Measurements from ENCODE around the gene DGKB.

DNA sequence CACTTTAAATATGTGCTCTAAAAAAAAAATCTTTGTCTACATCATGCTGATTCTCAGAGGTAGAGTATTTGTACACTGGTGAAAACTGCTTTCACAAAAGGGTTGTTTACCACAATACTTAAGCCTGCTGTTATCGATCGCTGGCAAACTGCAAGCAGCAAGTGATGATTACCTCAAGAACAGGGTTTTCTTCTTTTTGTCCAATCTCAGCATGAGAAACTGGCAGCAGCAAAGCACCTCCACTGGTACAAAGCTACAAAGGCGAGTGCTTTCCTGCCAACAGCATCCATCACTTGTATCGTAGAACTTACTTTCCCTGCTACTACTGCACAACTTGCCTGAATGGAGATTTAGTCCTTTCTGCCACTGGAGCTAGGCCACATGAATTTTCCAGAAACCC lies 276.5 kb downstream of the DGKB start:
- TF ChIP-seq POLR2A (IDR thresholded peaks at IDR 0.05), result no peak
- no peak for TF ChIP-seq EP300 (IDR thresholded peaks at IDR 0.05)

Measured in sigmoid colon (tissue), 4 donors.